GM12892 (cell line): Measurements from ENCODE around the gene ATG10.

Experiments
- POLR2A ChIP-seq: IDR thresholded peaks from 2 replicates; pipeline ENCODE4 v1.6.1; 2011; ENCODE audit warnings: low read depth, low read length, control low read depth
- TAF1 ChIP-seq: IDR thresholded peaks from 2 replicates; pipeline ENCODE4 v1.6.1; 2011; ENCODE audit warnings: low read depth, mild to moderate bottlenecking, control low read depth, low read length, borderline replicate concordance

DNA sequence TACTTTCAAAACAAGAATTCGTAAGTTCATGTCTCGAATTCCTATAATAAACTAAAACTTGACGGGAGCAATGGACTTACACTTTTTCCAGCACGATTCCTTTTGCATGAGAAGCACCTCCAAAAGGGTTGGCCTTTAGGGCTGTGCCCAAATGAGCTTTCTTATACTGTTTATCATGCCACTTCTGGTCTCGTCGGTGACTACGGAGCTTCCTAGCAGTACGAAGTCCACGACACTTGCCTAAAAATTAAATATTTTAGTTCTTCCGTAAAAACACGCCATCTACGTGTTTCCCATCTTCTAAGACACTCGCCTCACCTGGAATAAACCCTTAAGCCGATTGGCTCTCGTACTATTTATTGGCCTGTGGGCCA is 305.8 kb downstream of the ATG10 start:
- no peak; the same call in 1 of the 2 replicates for TF ChIP-seq POLR2A
- no peak for TF ChIP-seq TAF1
